GM12878 (cell line): ENCODE measurements around the gene MEIKIN. TPM values are rescaled to one million over a fixed set of nuclear protein-coding genes. Genes with fewer than 3 reads are reported as not detected.
A peak's percentile ranks its signal among the peaks of the same experiment; 100 is the strongest.

ENCODE experiments used
- ATAC-seq: fragments of 200-7000 bp; cut with Tn5 transposase; 3 replicates; pipeline ENCODE4 v1.9.1; 2020; ENCODE audit warnings: mild to moderate bottlenecking, moderate library complexity
- BruUV-seq: library from RNA; stranded (reverse); fragments of 400-500 nt; replicated peaks from 2 replicates; lab custom pipeline; 2021; lab: Mats Ljungman, UMichigan
- CTCF ChIA-PET: fragments of 300-600 bp; sonication (Branson Sonifier 250); formaldehyde crosslinking; extraction: SDS; loops from one replicate; lab custom pipeline; 2021; ENCODE audit warnings: inconsistent platforms; lab: Yijun Ruan, JAX
- POLR2A ChIA-PET: fragments of 350-600 bp; formaldehyde crosslinking; extraction: SDS; loops from one replicate; lab custom pipeline; 2021; ENCODE audit warnings: inconsistent platforms; lab: Charles Lee
- RAD21 ChIA-PET: fragments of 300-600 bp; sonication (Branson Sonifier 250); formaldehyde crosslinking; loops from one replicate; lab custom pipeline; 2023; ENCODE audit warnings: antibody characterized with exemption; ENCODE audit not compliant: unreplicated experiment; lab: Charles Lee
- SMC1A ChIA-PET: fragments of 300-600 bp; sonication (Branson Sonifier 250); formaldehyde crosslinking; loops from one replicate; lab custom pipeline; 2023; ENCODE audit not compliant: unreplicated experiment, uncharacterized antibody; lab: Charles Lee
- DNase-seq: peaks from one replicate; pipeline ENCODE4 v3.0.0-alpha.2; 2011; ENCODE audit warnings: low read depth, low spot score
- FAIRE-seq: peaks from 3 replicates; lab custom pipeline; 2011; peaks lifted over from hg19 to GRCh38; lab: Jason Lieb, UNC
- H2AFZ ChIP-seq: 2 replicates; pipeline ENCODE4 v1.6.0; 2011; ENCODE audit warnings: low read depth, low read length, control low read depth; ENCODE audit not compliant: control insufficient read depth
- H3K27ac ChIP-seq: 2 replicates; pipeline ENCODE4 v1.5.1; 2011; ENCODE audit warnings: control low read depth; ENCODE audit not compliant: control insufficient read depth, insufficient read depth
- H3K27me3 ChIP-seq, 2 experiments: replicated peaks in 1 of 2; 2 replicates each; pipeline versions ENCODE4 v1.6.0 to v1.6.1; 2011; ENCODE audit warnings: low read length in 1 of 2; ENCODE audit not compliant: control insufficient read depth in 2 of 2, insufficient read depth in 2 of 2
- H3K36me3 ChIP-seq, 2 experiments: 2 replicates each; pipeline ENCODE4 v1.5.1; 2011; ENCODE audit warnings: low read length in 1 of 2; ENCODE audit not compliant: control insufficient read depth in 2 of 2, insufficient read depth in 2 of 2
- H3K4me1 ChIP-seq: 2 replicates; pipeline ENCODE4 v1.6.1; 2011; ENCODE audit warnings: mild to moderate bottlenecking, low read length, moderate library complexity, mixed read lengths; ENCODE audit not compliant: control insufficient read depth, insufficient read depth
- H3K4me2 ChIP-seq: 2 replicates; pipeline ENCODE4 v1.6.0; 2011; ENCODE audit warnings: control low read depth; ENCODE audit not compliant: control insufficient read depth, insufficient read depth
- H3K4me3 ChIP-seq: fragments of 200-600 bp; sonication (generic); 2 replicates; pipeline ENCODE4 v1.5.1; 2016
- H3K79me2 ChIP-seq: 2 replicates; pipeline ENCODE4 v1.6.0; 2011; ENCODE audit warnings: low read length; ENCODE audit not compliant: control insufficient read depth, insufficient read depth
- H3K9ac ChIP-seq: 2 replicates; pipeline ENCODE4 v1.8.0; 2011; ENCODE audit warnings: low read length, control low read depth, mixed read lengths; ENCODE audit not compliant: control insufficient read depth, insufficient read depth
- H3K9me3 ChIP-seq: replicated peaks from 3 replicates; pipeline ENCODE4 v1.5.1; 2011; ENCODE audit warnings: mild to moderate bottlenecking, low read length; ENCODE audit not compliant: control insufficient read depth, insufficient read depth
- H4K20me1 ChIP-seq: 2 replicates; pipeline ENCODE4 v1.6.0; 2011; ENCODE audit not compliant: control insufficient read depth, insufficient read depth
- CEBPB ChIP-seq, 2 experiments: fragments of 150-350 bp in 1 of 2; IDR thresholded peaks; 2 replicates each; pipeline ENCODE4 v1.6.1; 2012 to 2014; ENCODE audit warnings: low read depth in 2 of 2, low read length in 2 of 2, borderline replicate concordance in 1 of 2, inconsistent platforms in 1 of 2
- DPF2 ChIP-seq: fragments of 450-650 bp; IDR thresholded peaks from 2 replicates; pipeline ENCODE4 v1.6.1; 2017; ENCODE audit warnings: mild to moderate bottlenecking
- FOXK2 ChIP-seq: fragments of 450-650 bp; IDR thresholded peaks from 2 replicates; pipeline ENCODE4 v1.6.1; 2017; ENCODE audit warnings: mild to moderate bottlenecking, moderate library complexity
- JUNB ChIP-seq: IDR thresholded peaks from 2 replicates; pipeline ENCODE4 v1.6.1; 2016; ENCODE audit warnings: antibody characterized with exemption, mild to moderate bottlenecking
- MEF2A ChIP-seq: IDR thresholded peaks from 2 replicates; pipeline ENCODE4 v1.6.1; 2011; ENCODE audit warnings: low read depth, mild to moderate bottlenecking, low read length, moderate library complexity; ENCODE audit not compliant: insufficient read depth
- MLLT1 ChIP-seq: fragments of 450-650 bp; IDR thresholded peaks from 2 replicates; pipeline ENCODE4 v1.6.1; 2016; ENCODE audit warnings: mild to moderate bottlenecking
- MYB ChIP-seq: fragments of 150-350 bp; IDR thresholded peaks from 2 replicates; pipeline ENCODE4 v1.6.1; 2014; ENCODE audit warnings: mild to moderate bottlenecking, low read depth, low read length, borderline replicate concordance
- NFYB ChIP-seq: IDR thresholded peaks from 2 replicates; pipeline ENCODE4 v1.6.1; 2011; ENCODE audit warnings: low read depth, mild to moderate bottlenecking, low read length, improper control_type of control experiment, moderate library complexity; ENCODE audit not compliant: insufficient read depth
- NR2C2 ChIP-seq: IDR thresholded peaks from 2 replicates; pipeline ENCODE4 v1.6.1; 2011; ENCODE audit warnings: borderline replicate concordance, low read depth; ENCODE audit not compliant: control insufficient read depth, insufficient read length
- POLR2A ChIP-seq: IDR thresholded peaks from 2 replicates; pipeline ENCODE4 v1.6.1; 2011; ENCODE audit warnings: low read depth, mild to moderate bottlenecking, low read length
- SIN3A ChIP-seq: IDR thresholded peaks from 2 replicates; pipeline ENCODE4 v1.6.1; 2012; ENCODE audit warnings: low read depth, low read length, improper control_type of control experiment
- SPI1 ChIP-seq: IDR thresholded peaks from 2 replicates; pipeline ENCODE4 v1.6.1; 2011; ENCODE audit warnings: low read depth, mild to moderate bottlenecking, low read length, moderate library complexity, borderline replicate concordance; ENCODE audit not compliant: insufficient read depth
- TBL1XR1 ChIP-seq: IDR thresholded peaks from 2 replicates; pipeline ENCODE4 v1.6.1; 2012; ENCODE audit warnings: low read depth, low read length, improper control_type of control experiment
- ZNF24 ChIP-seq: fragments of 450-650 bp; IDR thresholded peaks from 2 replicates; pipeline ENCODE4 v1.6.1; 2017; ENCODE audit warnings: antibody characterized with exemption, mild to moderate bottlenecking
- WGBS: methylation state at CpG from one replicate; pipeline ENCODE4 v1.1.6; 2016; ENCODE audit warnings: low lambda C conversion rate; ENCODE audit not compliant: insufficient replicate concordance, insufficient coverage; ENCODE audit errors: missing lambda C conversion rate; 5-methylcytosine and 5-hydroxymethylcytosine counted together
- in situ Hi-C: fragments of 300-500 bp; cut with MboI; formaldehyde crosslinking; loops from 9 replicates; pipeline ENCODE4 v1.14.3; 2018; ENCODE audit warnings: mixed read lengths
- intact Hi-C: fragments of 100-400 bp; cut with micrococcal nuclease; formaldehyde crosslinking; loops from one replicate; pipeline ENCODE4 v1.14.2; 2022; ENCODE audit not compliant: unreplicated experiment
- polyA plus RNA-seq, 11 experiments: library from polyadenylated mRNA; depleted of rRNA in 4 of 11; unstranded in 6 of 11; stranded (reverse) in 5 of 11; fragments of >200 nt; fragmentation: Nextera tagmentation in 4 of 11; fragmentation: Illumina TruSeq in 1 of 11; extraction: Ambion mirVana in 4 of 11; extraction: Trizol in 1 of 11; gene quantifications; 1 replicate in 1 of 11; 2 replicates in 10 of 11; pipeline versions ENCODE4 v1.2.1 to v1.2.3, GENCODE V29; 2011 to 2016; ENCODE audit warnings: inconsistent platforms in 2 of 11, missing spikeins in 2 of 11, low read depth in 1 of 11
- total RNA-seq, 4 experiments: library from RNA; depleted of rRNA in 3 of 4; stranded (reverse); fragments of >200 nt in 3 of 4; fragmentation: Illumina TruSeq in 1 of 4; extraction: Trizol in 1 of 4; gene quantifications; 2 replicates each; pipeline versions ENCODE4 v1.2.1 to v1.2.3, GENCODE V29; 2013 to 2021

MEIKIN gene
- total and polyA plus RNA-seq, 10 of the 15 experiments (the other 5 are each of a cell fraction or from before 2014, with no cell fraction given) = not detected

GRCh38 chr5:131947445-131947844 lies 2.0 kb upstream of the MEIKIN start (continued):
- TF ChIP-seq FOXK2 (no peak), NFYB (no peak), ZNF24 (no peak), TBL1XR1 (no peak), POLR2A (no peak), CEBPB (IDR thresholded peaks at IDR 0.05; ENCODE audit: borderline replicate concordance in 1 of 2, low read depth in 2 of 2, low read length in 2 of 2) (no peak), MYB (no peak), MLLT1 (no peak), NR2C2 (no peak), MEF2A (no peak), JUNB (no peak), SIN3A (no peak)
- TF ChIP-seq, all 136 proteins: peak for 0

GRCh38 chr5:131944702-131945550 lies 537 bp downstream of the MEIKIN start:
- in situ Hi-C loops = no loop called here
- H3K4me1 ChIP-seq = no peaks in the 10 kb centered on the region
- no TSS peak for BruUV-seq
- no peak for FAIRE-seq
- H4K20me1 ChIP-seq = no peaks in the 10 kb centered on the region
- no peaks in the 10 kb centered on the region for H3K9me3 ChIP-seq
- POLR2A ChIA-PET = no interaction called here
- H3K27ac ChIP-seq = no peak overlapping the region
- no peak for ATAC-seq
- H3K4me3 ChIP-seq = no peak overlapping the region
- CTCF ChIA-PET = no interaction called here
- H3K27me3 ChIP-seq = peaks cover 0 to 2% of the 10 kb centered on the region in 2 experiments; a peak in 3 of 4 replicates
- H3K9ac ChIP-seq = no peak overlapping the region
- H3K4me2 ChIP-seq = no peak overlapping the region
- H3K79me2 ChIP-seq = no peaks in the 10 kb centered on the region
- intact Hi-C loops = no loop called here
- TF ChIP-seq SPI1 = peak; percentile 33; the same call in 1 of the 2 replicates
- TF ChIP-seq DPF2 = no peak
- H2AFZ ChIP-seq = no peak overlapping the region
- no peaks in the 10 kb centered on the region for H3K36me3 ChIP-seq
- no peak for DNase-seq
- 69% methylated on average over 29 of the region's 37 CpGs for WGBS
- SMC1A ChIA-PET = no interaction called here
- RAD21 ChIA-PET = no interaction called here
